GM12878 (cell line): Measurements from ENCODE around the gene MYPN.

Source experiments
- CBFB ChIP-seq: IDR thresholded peaks from 2 replicates; pipeline ENCODE4 v1.6.1; 2016; ENCODE audit warnings: antibody characterized with exemption, low read depth
- NFIC ChIP-seq: IDR thresholded peaks from 2 replicates; pipeline ENCODE4 v1.6.1; 2012; ENCODE audit warnings: low read depth, mild to moderate bottlenecking, inconsistent platforms, low read length, moderate library complexity
- POLR2A ChIP-seq: IDR thresholded peaks from 2 replicates; pipeline ENCODE4 v1.6.1; 2011; ENCODE audit warnings: low read depth, mild to moderate bottlenecking, low read length
- TF ChIP-seq, protein P1 (sequence below): IDR thresholded peaks from 2 replicates; pipeline ENCODE4 v1.6.1; 2012; ENCODE audit warnings: low read depth, low read length, improper control_type of control experiment

DNA sequence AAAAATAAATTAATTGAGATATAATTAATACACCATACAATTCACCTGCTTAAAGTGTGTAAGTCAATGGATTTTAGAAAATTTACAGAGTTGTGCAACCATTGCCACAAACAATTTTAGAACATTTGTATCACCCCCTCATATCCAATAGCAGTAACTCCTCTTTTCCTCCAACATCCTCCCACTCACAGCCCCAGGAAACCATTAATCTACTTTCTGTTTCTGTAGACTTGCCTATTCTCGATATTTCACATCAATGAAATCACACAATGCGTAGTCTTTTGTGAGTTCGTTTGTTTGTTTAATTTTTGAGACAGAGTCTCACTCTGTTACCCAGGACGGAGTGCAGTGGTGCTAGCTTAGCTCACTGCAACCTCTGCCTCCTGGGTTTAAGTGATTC, 20.5 kb upstream of the MYPN start:
- TF ChIP-seq POLR2A (no peak), NFIC (no peak), CBFB (no peak)
- TF ChIP-seq, protein P1, sequence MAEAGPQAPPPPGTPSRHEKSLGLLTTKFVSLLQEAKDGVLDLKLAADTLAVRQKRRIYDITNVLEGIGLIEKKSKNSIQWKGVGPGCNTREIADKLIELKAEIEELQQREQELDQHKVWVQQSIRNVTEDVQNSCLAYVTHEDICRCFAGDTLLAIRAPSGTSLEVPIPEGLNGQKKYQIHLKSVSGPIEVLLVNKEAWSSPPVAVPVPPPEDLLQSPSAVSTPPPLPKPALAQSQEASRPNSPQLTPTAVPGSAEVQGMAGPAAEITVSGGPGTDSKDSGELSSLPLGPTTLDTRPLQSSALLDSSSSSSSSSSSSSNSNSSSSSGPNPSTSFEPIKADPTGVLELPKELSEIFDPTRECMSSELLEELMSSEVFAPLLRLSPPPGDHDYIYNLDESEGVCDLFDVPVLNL = no peak
